Measurements from ENCODE around the gene OGG1.
A peak's percentile ranks its signal among the peaks of the same experiment; 100 is the strongest.
"Not testable (repeated sequence)": the region's sequence is repeated elsewhere in the genome, so short reads cannot be mapped to it uniquely, and the experiment has no call there.

OGG1 gene

GRCh38 chr3:9768141-9768775 lies 18.5 kb downstream of the OGG1 start:
- in situ Hi-C loops (cut with HindIII; ENCODE audit: low pct_ligation_motif_present, low sequenced_read_pairs) = no loop called here
- Histone ChIP-seq H3K27me3 (replicated peaks) (no peaks in the 10 kb centered on the region), H3K4me3 (ENCODE audit: low read depth, low read length) (no peak overlapping the region), H3K36me3 (replicated peaks) (no peaks in the 10 kb centered on the region), H3K27ac (no peak overlapping the region)
- TF ChIP-seq CTCF (IDR thresholded peaks at IDR 0.05; ENCODE audit: low read depth, low read length, missing control alignments) = no peak
- DNase-seq = no peak

GRCh38 chr3:9769012-9769411 lies 19.3 kb downstream of the OGG1 start:
- H3K27me3 ChIP-seq (replicated peaks) = no peaks in the 10 kb centered on the region
- no peak overlapping the region for H3K27ac ChIP-seq
- no peak for DNase-seq
- peak overlapping the region; percentile 58 for H3K4me3 ChIP-seq (ENCODE audit: low read depth, low read length)
- TF ChIP-seq CTCF (IDR thresholded peaks at IDR 0.05; ENCODE audit: low read depth, low read length, missing control alignments) = no peak
- in situ Hi-C loops (cut with HindIII; ENCODE audit: low pct_ligation_motif_present, low sequenced_read_pairs) = no loop called here
- H3K36me3 ChIP-seq (replicated peaks) = no peaks in the 10 kb centered on the region

GRCh38 chr3:9769426-9770275 lies 19.9 kb downstream of the OGG1 start, which contains the start of gene CAMK1:
CAMK1 (minus strand) TSS chr3:9769947; CDS start chr3:9767749, 2,198 bp downstream.
- in situ Hi-C loops (cut with HindIII; ENCODE audit: low pct_ligation_motif_present, low sequenced_read_pairs) = no loop called here
- Histone ChIP-seq H3K36me3 (replicated peaks) (no peaks in the 10 kb centered on the region), H3K27me3 (replicated peaks) (no peaks in the 10 kb centered on the region), H3K27ac (no peak within 1 kb of the TSS), H3K4me3 (ENCODE audit: low read depth, low read length) (peak within 1 kb of the TSS; percentile 58)
- peak; percentile 45 for DNase-seq
- TF ChIP-seq CTCF (IDR thresholded peaks at IDR 0.05; ENCODE audit: low read depth, low read length, missing control alignments) = no peak

- no peak for DNase-seq
- TF ChIP-seq CTCF (IDR thresholded peaks at IDR 0.05; ENCODE audit: low read depth, low read length, missing control alignments) = no peak
- Histone ChIP-seq H3K4me3 (ENCODE audit: low read depth, low read length) (peak overlapping the region; percentile 58), H3K36me3 (replicated peaks) (no peaks in the 10 kb centered on the region), H3K27ac (no peak overlapping the region), H3K27me3 (replicated peaks) (no peaks in the 10 kb centered on the region)
- in situ Hi-C loops (cut with HindIII; ENCODE audit: low pct_ligation_motif_present, low sequenced_read_pairs) = no loop called here
These were observed 20.6 kb downstream of the OGG1 start for GRCh38 chr3:9770276-9770812.

GRCh38 chr3:9771007-9771406 lies 21.3 kb downstream of the OGG1 start:
- H3K27me3 ChIP-seq (replicated peaks); H3K4me3 ChIP-seq (ENCODE audit: low read depth, low read length); DNase-seq; H3K27ac ChIP-seq; H3K36me3 ChIP-seq (replicated peaks); in situ Hi-C loops (cut with HindIII; ENCODE audit: low pct_ligation_motif_present, low sequenced_read_pairs): not testable (repeated sequence)

All from brain microvascular endothelial cell (primary cell).